ENCODE measurements around the gene TMEM74B.
"Not testable (repeated sequence)": the region's sequence is repeated elsewhere in the genome, so short reads cannot be mapped to it uniquely, and the experiment has no call there.

The TMEM74B gene

GRCh38 chr20:1180949-1181348 is 3.8 kb downstream of the TMEM74B start:
- DNase-seq (ENCODE audit: low read depth in 2 of 2, low spot score in 1 of 2): no peak

GRCh38 chr20:1178623-1179022 is 6.2 kb downstream of the TMEM74B start:
- no peak for DNase-seq (ENCODE audit: low read depth in 2 of 2, low spot score in 1 of 2)

- DNase-seq (ENCODE audit: low read depth in 2 of 2, low spot score in 1 of 2): no peak
Observed at GRCh38 chr20:1178103-1178502, 6.7 kb downstream of the TMEM74B start.

- no peak for DNase-seq (ENCODE audit: low read depth in 2 of 2, low spot score in 1 of 2)
Observed at GRCh38 chr20:1177680-1178079, 7.1 kb downstream of the TMEM74B start.

- no peak for DNase-seq (ENCODE audit: low read depth in 2 of 2, low spot score in 1 of 2)
Observed at GRCh38 chr20:1174787-1175186, 10.0 kb downstream of the TMEM74B start.

GRCh38 chr20:1173698-1174097 is 11.1 kb downstream of the TMEM74B start:
- DNase-seq (ENCODE audit: low read depth in 2 of 2, low spot score in 1 of 2): no peak

GRCh38 chr20:1171461-1172093 is 13.2 kb downstream of the TMEM74B start:
- DNase-seq (ENCODE audit: low read depth in 2 of 2, low spot score in 1 of 2): no peak

GRCh38 chr20:1169224-1169623 is 15.6 kb downstream of the TMEM74B start:
- DNase-seq (ENCODE audit: low read depth in 2 of 2, low spot score in 1 of 2): no peak

- DNase-seq (ENCODE audit: low read depth in 2 of 2, low spot score in 1 of 2): no peak
Observed at GRCh38 chr20:1166948-1167720, 17.6 kb downstream of the TMEM74B start.

GRCh38 chr20:1165941-1166340 is 18.8 kb downstream of the TMEM74B start:
- DNase-seq (ENCODE audit: low read depth in 2 of 2, low spot score in 1 of 2): no peak

GRCh38 chr20:1165521-1165920 is 19.3 kb downstream of the TMEM74B start:
- no peak for DNase-seq (ENCODE audit: low read depth in 2 of 2, low spot score in 1 of 2)

GRCh38 chr20:1164871-1165270 is 19.9 kb downstream of the TMEM74B start:
- DNase-seq (ENCODE audit: low read depth in 2 of 2, low spot score in 1 of 2): no peak

GRCh38 chr20:1163653-1164052 is 21.1 kb downstream of the TMEM74B start:
- DNase-seq (ENCODE audit: low read depth in 2 of 2, low spot score in 1 of 2): no peak

- DNase-seq (ENCODE audit: low read depth in 2 of 2, low spot score in 1 of 2): no peak
Observed at GRCh38 chr20:1163105-1163504, 21.7 kb downstream of the TMEM74B start.

- no peak for DNase-seq (ENCODE audit: low read depth in 2 of 2, low spot score in 1 of 2)
Observed at GRCh38 chr20:1160991-1161390, 23.8 kb downstream of the TMEM74B start.

GRCh38 chr20:1160496-1160895 is 24.3 kb downstream of the TMEM74B start:
- no peak for DNase-seq (ENCODE audit: low read depth in 2 of 2, low spot score in 1 of 2)

- no peak for DNase-seq (ENCODE audit: low read depth in 2 of 2, low spot score in 1 of 2)
Observed at GRCh38 chr20:1155342-1155741, 29.4 kb downstream of the TMEM74B start.

- DNase-seq (ENCODE audit: low read depth in 2 of 2, low spot score in 1 of 2): no peak
Observed at GRCh38 chr20:1154691-1155090, 30.1 kb downstream of the TMEM74B start.

GRCh38 chr20:1154226-1154625 is 30.6 kb downstream of the TMEM74B start:
- no peak for DNase-seq (ENCODE audit: low read depth in 2 of 2, low spot score in 1 of 2)

- no peak for DNase-seq (ENCODE audit: low read depth in 2 of 2, low spot score in 1 of 2)
Observed at GRCh38 chr20:1150968-1151367, 33.8 kb downstream of the TMEM74B start.

- no peak for DNase-seq (ENCODE audit: low read depth in 2 of 2, low spot score in 1 of 2)
Observed at GRCh38 chr20:1150218-1150617, 34.6 kb downstream of the TMEM74B start.

- not testable (repeated sequence) for DNase-seq (ENCODE audit: low read depth in 2 of 2, low spot score in 1 of 2)
Observed at GRCh38 chr20:1149812-1150211, 35.0 kb downstream of the TMEM74B start.

- DNase-seq (ENCODE audit: low read depth in 2 of 2, low spot score in 1 of 2): no peak
Observed at GRCh38 chr20:1146957-1147356, 37.8 kb downstream of the TMEM74B start.
